Measurements from ENCODE around the gene ALOX15.
A peak's percentile ranks its signal among the peaks of the same experiment; 100 is the strongest.
"Not testable (repeated sequence)": the region's sequence is repeated elsewhere in the genome, so short reads cannot be mapped to it uniquely, and the experiment has no call there.

ALOX15 gene

GRCh38 chr17:4639301-4640059 is 2.0 kb downstream of the ALOX15 start:
- not testable (repeated sequence) for H3K4me3 ChIP-seq (ENCODE audit: control insufficient read depth, low read depth, low read length); DNase-seq (ENCODE audit: low read depth)
- TF ChIP-seq CTCF (IDR thresholded peaks at IDR 0.05; ENCODE audit: control insufficient read depth, insufficient read depth, low read depth, low read length, missing control alignments): peak; percentile 14

- not testable (repeated sequence) for DNase-seq (ENCODE audit: low read depth); H3K4me3 ChIP-seq (ENCODE audit: control insufficient read depth, low read depth, low read length)
These were observed 2.7 kb downstream of the ALOX15 start for GRCh38 chr17:4638766-4639165.

- no peak for TF ChIP-seq CTCF (IDR thresholded peaks at IDR 0.05; ENCODE audit: control insufficient read depth, insufficient read depth, low read depth, low read length, missing control alignments)
- H3K4me3 ChIP-seq (ENCODE audit: control insufficient read depth, low read depth, low read length): no peak overlapping the region
- DNase-seq (ENCODE audit: low read depth): no peak
These were observed 4.9 kb downstream of the ALOX15 start for GRCh38 chr17:4636474-4637100.

GRCh38 chr17:4635823-4636375 is 5.6 kb downstream of the ALOX15 start:
- H3K4me3 ChIP-seq (ENCODE audit: control insufficient read depth, low read depth, low read length): no peak overlapping the region
- no peak for TF ChIP-seq CTCF (IDR thresholded peaks at IDR 0.05; ENCODE audit: control insufficient read depth, insufficient read depth, low read depth, low read length, missing control alignments)
- DNase-seq (ENCODE audit: low read depth): no peak

- TF ChIP-seq CTCF (IDR thresholded peaks at IDR 0.05; ENCODE audit: control insufficient read depth, insufficient read depth, low read depth, low read length, missing control alignments): no peak
- no peak for DNase-seq (ENCODE audit: low read depth)
- no peak overlapping the region for H3K4me3 ChIP-seq (ENCODE audit: control insufficient read depth, low read depth, low read length)
These were observed 6.5 kb downstream of the ALOX15 start for GRCh38 chr17:4634976-4635375.

- no peak overlapping the region for H3K4me3 ChIP-seq (ENCODE audit: control insufficient read depth, low read depth, low read length)
- TF ChIP-seq CTCF (IDR thresholded peaks at IDR 0.05; ENCODE audit: control insufficient read depth, insufficient read depth, low read depth, low read length, missing control alignments): no peak
- DNase-seq (ENCODE audit: low read depth): no peak
These were observed 7.8 kb downstream of the ALOX15 start for GRCh38 chr17:4633643-4634042.

- H3K4me3 ChIP-seq (ENCODE audit: control insufficient read depth, low read depth, low read length): no peak overlapping the region
- DNase-seq (ENCODE audit: low read depth): no peak
- no peak for TF ChIP-seq CTCF (IDR thresholded peaks at IDR 0.05; ENCODE audit: control insufficient read depth, insufficient read depth, low read depth, low read length, missing control alignments)
These were observed 8.9 kb downstream of the ALOX15 start for GRCh38 chr17:4632581-4632920.
